ENCODE measurements around the gene SPATA31D4. TPM values are rescaled to one million over a fixed set of nuclear protein-coding genes. Genes with fewer than 3 reads are reported as not detected.

SPATA31D4 gene
- polyA plus RNA-seq, 3 donors: not detected

GRCh38 chr9:81979196-81979595 is 51.0 kb downstream of the SPATA31D4 start:
- no peak for TF ChIP-seq CTCF (IDR thresholded peaks at IDR 0.05)

GRCh38 chr9:81980568-81980967 is 52.3 kb downstream of the SPATA31D4 start:
- H3K4me3 Mint-ChIP-seq: no peak overlapping the region

More at GRCh38 chr9:81979196-81979595, 51.0 kb downstream of the SPATA31D4 start:
- intact Hi-C loops (cut with micrococcal nuclease): no loop called here
- Histone ChIP-seq H3K27ac (ENCODE audit: low read depth in 1 of 2, low read length in 2 of 2) (no peak overlapping the region), H3K4me3 (replicated peaks in 1 of 3; ENCODE audit: low read depth in 2 of 3, low read length in 3 of 3) (no peak overlapping the region), H3K4me1 (ENCODE audit: control insufficient read depth in 1 of 2, insufficient read depth in 2 of 2, low read length in 2 of 2) (no peaks in the 10 kb centered on the region), H3K4me2 (replicated peaks; ENCODE audit: extremely low read depth, low read length, poor library complexity, severe bottlenecking) (no peak overlapping the region), H2AFZ (ENCODE audit: insufficient read depth, low read depth, low read length, poor library complexity, severe bottlenecking) (no peak overlapping the region), H3K9me3 (replicated peaks in 1 of 2; ENCODE audit: control insufficient read depth in 1 of 2, insufficient read depth in 1 of 2, low read length in 2 of 2) (peaks cover 20 to 22% of the 10 kb centered on the region in 2 donors), H3K9ac (ENCODE audit: insufficient read depth, low read length, poor library complexity, severe bottlenecking) (no peak overlapping the region), H3K27me3 (ENCODE audit: control insufficient read depth in 2 of 2, insufficient read depth in 2 of 2, low read length in 2 of 2) (no peaks in the 10 kb centered on the region), H3K79me2 (ENCODE audit: insufficient read depth, low read length) (no peaks in the 10 kb centered on the region), H3K36me3 (replicated peaks in 1 of 2; ENCODE audit: control insufficient read depth in 1 of 2, insufficient read depth in 2 of 2, low read length in 2 of 2) (no peaks in the 10 kb centered on the region), H4K20me1 (ENCODE audit: insufficient read depth, low read length) (no peaks in the 10 kb centered on the region)
- WGBS (ENCODE audit: insufficient coverage): no CpG with 5 or more reads among the region's 2 CpGs
- H3K27ac Mint-ChIP-seq: no peak overlapping the region
- no peaks in the 10 kb centered on the region for H3K27me3 Mint-ChIP-seq (ENCODE audit: low read depth in 3 of 3)
- no peaks in the 10 kb centered on the region for H3K4me1 Mint-ChIP-seq
- no peak overlapping the region for H3K4me3 Mint-ChIP-seq
- peaks cover 2 to 24% (median 14%) of the 10 kb centered on the region in 7 donors for H3K9me3 Mint-ChIP-seq
- no peak for DNase-seq
- no peaks in the 10 kb centered on the region for H3K36me3 Mint-ChIP-seq

More at GRCh38 chr9:81980568-81980967, 52.3 kb downstream of the SPATA31D4 start:
- Histone ChIP-seq H3K9ac (ENCODE audit: insufficient read depth, low read length, poor library complexity, severe bottlenecking) (no peak overlapping the region), H3K4me2 (replicated peaks; ENCODE audit: extremely low read depth, low read length, poor library complexity, severe bottlenecking) (no peak overlapping the region), H4K20me1 (ENCODE audit: insufficient read depth, low read length) (no peaks in the 10 kb centered on the region), H3K79me2 (ENCODE audit: insufficient read depth, low read length) (no peaks in the 10 kb centered on the region), H3K27me3 (ENCODE audit: control insufficient read depth in 2 of 2, insufficient read depth in 2 of 2, low read length in 2 of 2) (no peaks in the 10 kb centered on the region), H3K36me3 (replicated peaks in 1 of 2; ENCODE audit: control insufficient read depth in 1 of 2, insufficient read depth in 2 of 2, low read length in 2 of 2) (no peaks in the 10 kb centered on the region), H3K4me3 (replicated peaks in 1 of 3; ENCODE audit: low read depth in 2 of 3, low read length in 3 of 3) (no peak overlapping the region), H3K9me3 (replicated peaks in 1 of 2; ENCODE audit: control insufficient read depth in 1 of 2, insufficient read depth in 1 of 2, low read length in 2 of 2) (peaks cover 10 to 20% of the 10 kb centered on the region in 2 donors), H2AFZ (ENCODE audit: insufficient read depth, low read depth, low read length, poor library complexity, severe bottlenecking) (no peak overlapping the region), H3K27ac (ENCODE audit: low read depth in 1 of 2, low read length in 2 of 2) (no peak overlapping the region), H3K4me1 (ENCODE audit: control insufficient read depth in 1 of 2, insufficient read depth in 2 of 2, low read length in 2 of 2) (no peaks in the 10 kb centered on the region)
- Mint-ChIP-seq H3K36me3 (no peaks in the 10 kb centered on the region), H3K27ac (peak overlapping the region in 1 of 7 donors; percentile 50), H3K9me3 (peaks cover 2 to 24% (median 13%) of the 10 kb centered on the region in 7 donors), H3K27me3 (ENCODE audit: low read depth in 3 of 3) (no peaks in the 10 kb centered on the region), H3K4me1 (no peaks in the 10 kb centered on the region)
- TF ChIP-seq CTCF (IDR thresholded peaks at IDR 0.05): no peak
- intact Hi-C loops (cut with micrococcal nuclease): no loop called here
- no peak for DNase-seq

Data from CD14-positive monocyte (primary cell).